GM18507 (cell line): Measurements from ENCODE around the gene CHST4.
"Not testable (repeated sequence)": the region's sequence is repeated elsewhere in the genome, so short reads cannot be mapped to it uniquely, and the experiment has no call there.

Source experiments
- DNase-seq: peaks from one replicate; pipeline ENCODE4 v3.0.0; 2011; ENCODE audit warnings: low read depth; ENCODE audit not compliant: insufficient read length; ENCODE audit errors: extremely low spot score
- FAIRE-seq: peaks from 2 replicates; lab custom pipeline; 2011; peaks lifted over from hg19 to GRCh38; lab: Jason Lieb, UNC

Gene CHST4

GRCh38 chr16:71515026-71515425 is 11.2 kb upstream of the CHST4 start:
- FAIRE-seq: no peak
- DNase-seq: no peak

- FAIRE-seq (no peak), DNase-seq (no peak)
Measured at GRCh38 chr16:71520550-71520949, 5.7 kb upstream of the CHST4 start.

GRCh38 chr16:71524566-71525553 is 1.4 kb upstream of the CHST4 start:
- no peak for FAIRE-seq

GRCh38 chr16:71528257-71528656 is 2.0 kb downstream of the CHST4 start:
- DNase-seq (no peak), FAIRE-seq (peak; percentile 5)

More at GRCh38 chr16:71524566-71525553, 1.4 kb upstream of the CHST4 start:
- no peak for DNase-seq

- no peak for FAIRE-seq
- no peak for DNase-seq
Measured at GRCh38 chr16:71528863-71529262, 2.6 kb downstream of the CHST4 start.

- DNase-seq (no peak), FAIRE-seq (no peak)
Measured at GRCh38 chr16:71532366-71532765, 6.1 kb downstream of the CHST4 start.

GRCh38 chr16:71536752-71537499 is 10.7 kb downstream of the CHST4 start:
- FAIRE-seq: no peak
- no peak for DNase-seq

- peak; percentile 36 for DNase-seq
- peak; percentile 88 for FAIRE-seq
Measured at GRCh38 chr16:71537643-71538042, 11.4 kb downstream of the CHST4 start.

GRCh38 chr16:71542377-71542776 is 16.2 kb downstream of the CHST4 start:
- DNase-seq (peak; percentile 36), FAIRE-seq (peak; percentile 62)

- DNase-seq (no peak), FAIRE-seq (no peak)
Measured at GRCh38 chr16:71547168-71547567, 20.9 kb downstream of the CHST4 start.

- FAIRE-seq: no peak
- DNase-seq: no peak
Measured at GRCh38 chr16:71552698-71553503, 26.7 kb downstream of the CHST4 start.

- DNase-seq (no peak), FAIRE-seq (no peak)
Measured at GRCh38 chr16:71555230-71555891, 29.1 kb downstream of the CHST4 start.

- DNase-seq (no peak), FAIRE-seq (no peak)
Measured at GRCh38 chr16:71557299-71557698, 31.1 kb downstream of the CHST4 start.

GRCh38 chr16:71557954-71558582 is 31.8 kb downstream of the CHST4 start:
- DNase-seq: no peak
- no peak for FAIRE-seq

GRCh38 chr16:71559855-71560254 is 33.6 kb downstream of the CHST4 start:
- FAIRE-seq: no peak
- no peak for DNase-seq

GRCh38 chr16:71561886-71562285 is 35.7 kb downstream of the CHST4 start:
- not testable (repeated sequence) for FAIRE-seq, DNase-seq

- FAIRE-seq: no peak
Measured at GRCh38 chr16:71562552-71562951, 36.3 kb downstream of the CHST4 start.

GRCh38 chr16:71564335-71564967 is 38.2 kb downstream of the CHST4 start:
- DNase-seq (no peak), FAIRE-seq (peak; percentile 92)

More at GRCh38 chr16:71562552-71562951, 36.3 kb downstream of the CHST4 start:
- DNase-seq: no peak
